T-helper 9 cell (primary cell): ENCODE results near the gene ATP5PD.

Experiments
- DNase-seq: peaks from one replicate; pipeline ENCODE4 v3.0.0-alpha.2; 2020
- total RNA-seq, 2 donors: gene quantifications; one replicate each; lab custom pipeline; 2026; lab: John Stamatoyannopoulos, UW

The ATP5PD gene
- 45.9 to 95.1 reads per million in 2 donors for total RNA-seq

DNA sequence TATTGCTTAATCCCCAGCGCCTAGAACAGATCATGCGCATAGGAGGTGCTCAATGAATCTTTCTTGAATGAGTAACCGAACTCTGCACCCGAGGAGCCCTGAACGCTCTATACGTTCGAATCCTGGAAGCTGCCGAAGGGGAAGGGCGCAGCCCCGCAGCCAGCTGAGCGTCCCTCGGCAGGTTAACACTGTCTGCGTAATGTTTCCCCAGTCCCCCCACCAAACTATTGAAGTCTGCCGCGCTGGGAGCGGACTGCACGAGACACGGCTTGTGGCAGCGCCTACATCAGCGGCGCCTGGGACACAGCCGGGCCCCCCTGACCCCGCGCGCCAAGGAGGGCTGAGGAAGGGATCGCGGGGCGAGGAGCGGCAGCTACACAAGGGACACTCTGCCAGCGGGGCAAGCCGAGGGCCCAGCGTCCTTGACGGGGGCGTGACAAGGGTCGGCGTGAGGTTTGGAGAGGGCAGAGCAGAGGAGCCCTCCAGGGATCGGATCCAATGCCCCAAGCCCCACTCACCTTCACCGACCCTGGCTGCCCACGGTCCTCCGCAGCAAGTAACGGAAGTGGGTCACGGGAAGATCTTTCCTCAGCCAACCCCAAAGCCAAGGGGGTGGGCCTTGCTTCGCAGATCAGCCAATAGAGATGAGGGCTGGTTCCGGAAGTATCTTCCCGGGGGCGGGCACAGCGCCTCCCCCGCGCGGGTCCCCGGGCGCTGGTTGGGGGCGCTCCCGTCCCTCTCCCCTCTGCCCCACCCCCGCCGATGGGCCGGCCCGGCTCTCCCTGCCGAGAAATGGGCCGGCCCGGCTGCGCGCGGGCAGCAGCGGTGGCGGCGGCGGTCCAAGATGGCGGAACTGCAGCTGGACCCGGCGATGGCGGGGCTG lies at the start of gene ATP5PD, which contains the start of gene KCTD2:
ATP5PD (minus strand) TSS at position 563 of the 883 bp plus-strand sequence. CDS start 4,319 bp downstream, outside the sequence.
KCTD2 (plus strand) TSS at position 819 of the 883 bp plus-strand sequence; CDS start at position 845, 26 bp downstream.
- DNase-seq = peak; percentile 88

DNA sequence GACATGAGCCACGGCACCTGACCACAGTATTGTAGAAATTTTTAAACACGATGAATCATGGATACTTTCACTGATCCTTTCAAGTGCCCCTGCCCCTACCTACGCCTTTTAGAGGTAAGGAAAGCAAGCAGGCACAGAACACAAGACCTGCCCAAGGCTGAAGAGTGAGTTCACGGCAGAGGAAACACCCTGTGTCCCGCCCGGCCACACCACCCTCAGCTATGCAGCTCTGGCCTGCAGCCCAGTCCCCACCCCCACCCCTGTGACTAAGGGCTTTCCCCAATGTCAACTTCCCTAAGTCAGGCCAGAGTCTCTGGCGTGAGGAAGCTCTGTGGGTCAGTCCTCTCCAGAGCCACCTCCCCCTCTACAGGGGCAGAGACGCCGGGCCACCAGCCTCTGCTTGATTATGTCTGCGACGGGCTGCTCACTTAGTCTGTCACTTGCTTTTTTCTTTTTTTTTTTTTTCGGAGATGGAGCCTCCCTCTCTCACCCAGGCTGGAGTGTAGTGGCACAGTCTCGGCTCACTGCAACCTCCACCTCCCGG lies 49.4 kb upstream of the ATP5PD start:
- DNase-seq = no peak

GRCh38 chr17:75094871-75095399 lies 48.2 kb upstream of the ATP5PD start:
- no peak for DNase-seq

DNA sequence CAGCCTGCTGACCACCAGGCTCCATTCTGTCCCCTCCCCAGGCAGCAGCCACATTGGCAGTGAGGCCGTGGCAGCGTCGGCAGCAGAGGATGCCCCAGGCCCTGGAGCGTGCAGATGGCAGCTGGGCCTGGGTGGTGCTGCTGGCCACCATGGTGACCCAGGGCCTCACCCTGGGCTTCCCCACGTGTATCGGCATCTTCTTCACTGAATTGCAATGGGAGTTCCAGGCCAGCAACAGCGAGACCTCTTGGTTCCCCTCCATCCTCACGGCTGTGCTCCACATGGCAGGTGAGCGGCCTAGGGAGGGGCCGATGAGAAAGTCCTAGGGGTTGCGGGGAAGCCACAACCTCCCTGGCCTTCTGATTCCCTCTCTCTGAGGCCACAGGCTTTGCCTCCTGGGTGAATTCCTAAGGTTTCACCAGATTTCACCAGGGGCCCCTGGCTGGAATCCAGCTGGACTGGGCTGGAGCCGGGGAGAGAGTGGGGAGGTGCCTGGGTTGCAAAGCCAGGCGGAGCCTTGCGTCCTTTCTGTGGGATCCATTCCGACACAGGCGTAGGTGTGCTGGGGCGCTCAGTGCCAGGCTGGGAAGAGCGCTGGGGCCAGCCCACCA lies 46.9 kb upstream of the ATP5PD start:
- no peak for DNase-seq

GRCh38 chr17:75091855-75092327 lies 45.1 kb upstream of the ATP5PD start:
- DNase-seq = no peak

DNA sequence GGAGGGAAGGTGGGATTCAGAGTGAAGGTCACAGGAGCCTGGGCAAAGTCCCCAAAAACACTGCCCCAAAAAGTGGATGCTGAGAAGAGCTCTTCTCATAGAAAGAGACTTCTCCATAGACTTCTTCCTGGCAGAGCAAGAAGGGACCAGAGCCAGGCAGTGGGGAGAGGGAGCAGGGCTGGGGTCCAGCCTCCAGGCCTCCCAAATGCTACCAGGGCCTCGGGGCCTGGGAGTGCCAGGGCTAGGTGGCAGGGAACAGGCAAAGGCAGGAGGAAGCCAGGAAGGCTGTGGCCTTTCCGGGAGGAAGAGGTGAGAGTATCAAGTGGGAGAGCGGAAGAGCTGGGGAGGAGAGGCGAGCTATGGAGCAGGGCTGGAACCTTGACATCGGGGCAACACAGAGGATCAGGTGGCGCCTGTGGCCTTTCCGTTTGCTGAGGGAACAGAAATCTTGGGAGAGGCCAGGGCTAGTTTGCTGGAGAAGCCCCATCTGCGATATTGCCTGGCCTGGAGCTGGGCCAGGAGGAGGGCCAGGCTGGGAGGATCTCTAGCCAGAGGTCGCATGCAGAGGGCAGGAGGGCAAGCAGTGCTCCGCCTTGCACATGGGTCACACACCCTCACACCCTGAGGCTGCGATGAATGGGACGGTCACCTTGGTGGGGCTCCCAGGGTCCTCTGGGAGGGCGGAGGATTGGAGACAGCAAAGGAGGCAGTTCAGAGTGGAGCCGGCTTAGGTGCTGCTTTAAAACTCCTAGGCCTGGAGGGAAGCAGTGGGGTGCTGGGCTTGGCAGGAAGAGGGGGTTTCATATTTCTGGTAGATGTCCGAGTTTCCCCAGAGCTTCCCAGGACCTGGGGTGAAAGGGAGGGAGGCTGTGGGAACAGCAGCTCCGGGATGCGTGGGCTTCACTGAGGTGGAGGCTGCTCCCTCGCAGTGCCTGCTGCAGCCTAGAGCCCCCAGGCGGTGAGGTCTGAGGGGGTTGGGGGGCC lies 44.4 kb upstream of the ATP5PD start:
- DNase-seq = no peak

GRCh38 chr17:75088465-75089417 lies 42.0 kb upstream of the ATP5PD start:
- no peak for DNase-seq

DNA sequence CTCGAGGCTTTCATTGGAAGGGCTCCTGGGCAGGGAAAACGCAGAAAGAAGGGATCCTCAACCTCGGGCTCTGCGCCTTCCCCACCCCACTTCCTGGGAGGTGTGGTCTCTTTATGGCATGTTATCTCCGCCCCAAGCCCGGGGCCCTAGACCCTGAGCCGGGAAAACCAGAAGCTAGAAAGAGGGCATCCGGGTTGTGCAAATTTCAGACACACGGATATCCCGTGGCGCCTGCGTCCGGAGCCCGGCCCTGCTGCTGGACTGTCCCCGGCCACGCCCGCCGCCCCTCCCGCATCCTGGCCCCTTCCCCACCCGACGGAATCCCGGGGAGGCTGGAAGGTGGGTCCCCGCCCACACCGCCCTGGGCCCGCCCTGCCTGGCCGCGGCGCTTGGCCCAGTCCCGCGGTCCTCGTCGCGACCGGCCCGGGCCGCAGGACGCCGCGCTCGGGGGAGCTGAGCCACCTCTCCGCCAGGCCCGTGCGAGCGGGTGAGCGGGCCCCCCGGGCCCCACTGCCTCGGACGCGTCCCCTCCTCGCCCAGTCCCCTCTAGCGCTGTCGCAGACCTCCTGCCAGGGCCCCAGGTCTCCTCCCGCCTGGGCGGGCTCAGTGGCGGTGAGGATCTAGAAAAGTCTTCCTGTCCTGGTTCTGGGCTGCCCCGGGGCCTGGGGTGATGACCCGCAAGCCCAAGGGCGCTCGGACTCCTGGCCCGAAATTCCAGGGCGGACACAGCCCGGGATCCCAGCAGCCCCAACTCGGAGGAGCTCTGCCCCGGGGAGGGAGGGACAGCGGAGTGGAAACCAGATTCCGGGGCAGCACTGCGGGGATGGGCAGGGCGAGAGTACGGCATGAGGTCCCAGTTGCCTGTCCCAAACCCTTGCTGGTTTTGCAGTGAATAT lies 41.0 kb upstream of the ATP5PD start, which contains the start of gene SLC16A5:
SLC16A5 (plus strand) TSS at position 397 of the 896 bp plus-strand sequence. CDS start 5,683 bp downstream, outside the sequence.
- peak; percentile 21 for DNase-seq

DNA sequence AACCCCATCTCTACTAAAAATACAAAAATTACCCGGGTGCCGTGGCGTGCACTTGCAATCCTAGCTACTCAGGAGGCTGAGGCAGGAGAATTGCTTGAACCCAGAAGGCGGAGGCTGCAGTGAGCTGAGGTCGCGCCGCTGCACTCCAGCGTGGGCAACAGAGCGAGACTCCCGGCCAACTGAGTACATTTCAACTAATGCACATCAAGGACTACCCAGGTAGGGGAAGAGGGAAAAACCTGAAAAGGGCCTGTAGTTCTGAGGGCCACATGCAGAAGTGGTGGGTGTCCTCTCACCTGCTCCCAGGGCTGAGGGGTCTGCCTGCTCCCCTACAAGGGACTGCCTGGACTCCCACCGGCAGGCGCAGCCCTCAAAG lies 40.4 kb upstream of the ATP5PD start:
- DNase-seq = no peak

DNA sequence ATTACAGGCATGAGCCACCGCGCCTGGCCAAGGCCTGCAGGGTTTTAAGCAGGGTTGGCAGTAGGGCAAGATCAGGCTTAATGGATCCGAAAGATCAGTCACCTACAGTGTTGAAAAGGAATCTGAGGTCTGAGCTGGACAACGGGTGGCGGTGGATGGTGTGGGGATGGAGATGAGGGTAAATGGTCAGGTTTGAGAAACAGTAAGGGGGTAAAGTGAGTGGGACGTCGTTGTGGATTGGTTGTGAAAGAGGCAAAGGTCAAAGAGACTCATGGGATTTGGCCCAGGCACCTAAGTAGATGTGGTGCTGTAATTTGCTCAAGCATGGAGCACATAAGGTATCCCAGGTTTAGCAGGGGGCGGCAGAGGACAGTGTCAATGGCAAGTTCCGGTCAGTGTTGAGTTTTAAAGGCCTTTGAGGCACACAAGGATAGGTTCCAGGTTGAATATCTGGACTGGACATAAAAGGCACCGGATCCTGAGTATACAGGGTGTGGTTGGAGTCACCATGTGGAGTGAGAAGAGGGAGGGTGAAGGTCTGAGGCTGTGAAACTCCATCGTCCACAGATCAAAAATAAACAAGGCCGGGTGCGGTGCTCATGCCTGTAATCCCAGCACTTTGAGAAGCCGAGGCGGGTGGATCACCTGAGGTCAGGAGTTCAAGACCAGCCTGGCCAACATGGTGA lies 39.9 kb upstream of the ATP5PD start:
- DNase-seq = no peak

GRCh38 chr17:75084039-75084660 lies 37.4 kb upstream of the ATP5PD start:
- DNase-seq = no peak

DNA sequence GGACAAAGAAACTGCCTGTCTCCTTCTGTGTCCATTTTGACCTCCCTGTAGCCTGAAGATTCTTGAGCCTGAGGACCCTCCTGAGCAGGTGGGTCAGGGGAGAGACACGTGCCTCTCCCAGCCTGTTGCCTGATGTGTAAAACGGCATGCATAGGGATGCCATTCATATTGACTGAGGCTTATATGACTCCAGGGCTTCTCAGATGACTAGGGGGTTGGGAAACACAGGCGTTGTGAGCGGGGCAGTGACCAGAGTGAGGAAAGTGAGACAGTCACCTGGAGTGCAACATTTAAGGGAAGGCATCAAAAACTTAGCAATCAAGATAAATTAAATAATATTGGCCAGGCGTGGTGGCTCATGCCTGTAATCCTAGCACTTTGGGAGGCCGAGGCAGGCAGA lies 35.9 kb upstream of the ATP5PD start:
- DNase-seq = no peak

- no peak for DNase-seq
Measured at GRCh38 chr17:75081611-75082540, 35.1 kb upstream of the ATP5PD start.

- DNase-seq = no peak
Measured at GRCh38 chr17:75079023-75079373, 32.2 kb upstream of the ATP5PD start.

- no peak for DNase-seq
Measured at GRCh38 chr17:75078284-75079022, 31.7 kb upstream of the ATP5PD start.

DNA sequence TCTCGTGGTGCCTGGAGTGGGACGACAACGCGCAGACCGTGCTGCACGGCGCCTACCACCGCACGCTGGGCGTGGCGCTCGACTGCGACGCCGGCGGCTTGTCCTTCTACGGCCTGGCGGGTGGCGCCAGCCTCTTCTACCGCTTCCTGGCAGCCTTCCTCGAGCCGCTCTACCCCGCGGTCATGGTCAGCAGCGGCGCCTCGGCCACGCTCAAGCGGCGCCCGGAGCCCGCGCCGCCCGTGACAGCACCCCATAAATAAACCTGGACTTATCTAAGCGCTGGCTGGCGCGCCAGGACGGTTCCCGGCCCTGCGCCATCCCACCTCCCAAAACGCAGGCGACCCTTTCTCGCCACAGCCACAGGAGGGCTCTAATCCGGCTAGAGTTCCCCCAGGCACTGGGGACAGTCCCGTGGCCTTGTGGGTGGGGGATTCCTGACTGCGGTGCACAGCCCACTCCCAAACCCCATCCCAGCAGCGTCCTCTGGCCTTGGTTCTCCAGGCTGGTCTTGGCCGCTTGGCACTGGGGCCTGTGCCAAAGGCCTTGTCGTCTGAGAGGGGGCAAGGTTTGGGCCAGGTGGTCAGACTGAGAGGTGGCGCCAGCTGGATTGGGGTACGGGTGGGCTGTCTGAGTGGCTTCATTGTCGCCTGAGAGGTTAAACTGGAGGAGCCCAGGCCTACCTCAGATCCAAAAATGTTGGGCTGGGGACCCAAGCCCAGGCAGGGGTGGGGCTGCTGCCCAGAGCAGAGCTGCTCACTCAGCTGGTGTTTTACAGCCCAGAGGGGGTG lies 30.9 kb upstream of the ATP5PD start:
- DNase-seq = peak; percentile 23
